Rectal smooth muscle tissue (tissue), 1 donor: ENCODE results near the gene ADGRA1.
"Not testable (repeated sequence)": the region's sequence is repeated elsewhere in the genome, so short reads cannot be mapped to it uniquely, and the experiment has no call there.

ENCODE experiments used
- H3K27ac ChIP-seq: one replicate; pipeline ENCODE4 v1.7.0; 2013; ENCODE audit warnings: low read depth, low read length, inconsistent platforms
- H3K27me3 ChIP-seq: one replicate; pipeline ENCODE4 v1.7.0; 2013; ENCODE audit warnings: low read length; ENCODE audit not compliant: control insufficient read depth, insufficient read depth
- H3K36me3 ChIP-seq: one replicate; pipeline ENCODE4 v1.7.0; 2013; ENCODE audit warnings: low read length; ENCODE audit not compliant: control insufficient read depth, insufficient read depth
- H3K4me1 ChIP-seq: one replicate; pipeline ENCODE4 v1.7.0; 2013; ENCODE audit warnings: low read length; ENCODE audit not compliant: control insufficient read depth, insufficient read depth
- H3K4me3 ChIP-seq: one replicate; pipeline ENCODE4 v1.7.0; 2013; ENCODE audit warnings: low read length
- H3K9ac ChIP-seq: one replicate; pipeline ENCODE4 v1.7.0; 2013; ENCODE audit warnings: low read length

ADGRA1 gene

GRCh38 chr10:133134411-133135115 lies 46.8 kb downstream of the ADGRA1 start:
- Histone ChIP-seq H3K4me1 (no peaks in the 10 kb centered on the region), H3K9ac (no peak overlapping the region), H3K27ac (no peak overlapping the region), H3K36me3 (no peaks in the 10 kb centered on the region), H3K4me3 (no peak overlapping the region), H3K27me3 (no peaks in the 10 kb centered on the region)

- no peaks in the 10 kb centered on the region for H3K27me3 ChIP-seq
- no peaks in the 10 kb centered on the region for H3K4me1 ChIP-seq
- no peak overlapping the region for H3K4me3 ChIP-seq
- H3K36me3 ChIP-seq, result no peaks in the 10 kb centered on the region
- H3K27ac ChIP-seq, result no peak overlapping the region
- H3K9ac ChIP-seq, result no peak overlapping the region
These were observed 47.4 kb downstream of the ADGRA1 start for GRCh38 chr10:133135116-133135465.

- H3K36me3 ChIP-seq, H3K4me3 ChIP-seq, H3K9ac ChIP-seq, H3K4me1 ChIP-seq, H3K27me3 ChIP-seq, H3K27ac ChIP-seq: not testable (repeated sequence)
These were observed 49.9 kb downstream of the ADGRA1 start for GRCh38 chr10:133137486-133138145.

- H3K4me3 ChIP-seq, result no peak overlapping the region
- H3K36me3 ChIP-seq, result no peaks in the 10 kb centered on the region
- H3K27me3 ChIP-seq, result peaks cover 10% of the 10 kb centered on the region
- no peak overlapping the region for H3K27ac ChIP-seq
- no peaks in the 10 kb centered on the region for H3K4me1 ChIP-seq
- no peak overlapping the region for H3K9ac ChIP-seq
These were observed 51.9 kb downstream of the ADGRA1 start for GRCh38 chr10:133139551-133140065.

- H3K36me3 ChIP-seq, result no peaks in the 10 kb centered on the region
- H3K9ac ChIP-seq, result no peak overlapping the region
- H3K4me1 ChIP-seq, result no peaks in the 10 kb centered on the region
- H3K27me3 ChIP-seq, result peaks cover 16% of the 10 kb centered on the region
- H3K4me3 ChIP-seq, result no peak overlapping the region
- H3K27ac ChIP-seq, result no peak overlapping the region
These were observed 52.9 kb downstream of the ADGRA1 start for GRCh38 chr10:133140417-133141143.

- peaks cover 18% of the 10 kb centered on the region for H3K27me3 ChIP-seq
- no peaks in the 10 kb centered on the region for H3K36me3 ChIP-seq
- no peak overlapping the region for H3K9ac ChIP-seq
- H3K4me3 ChIP-seq, result no peak overlapping the region
- no peak overlapping the region for H3K27ac ChIP-seq
- H3K4me1 ChIP-seq, result no peaks in the 10 kb centered on the region
These were observed 53.6 kb downstream of the ADGRA1 start for GRCh38 chr10:133141144-133141957.

- Histone ChIP-seq H3K27ac (no peak overlapping the region), H3K4me1 (no peaks in the 10 kb centered on the region), H3K36me3 (no peaks in the 10 kb centered on the region), H3K27me3 (peaks cover 18% of the 10 kb centered on the region), H3K9ac (no peak overlapping the region), H3K4me3 (no peak overlapping the region)
These were observed 54.2 kb downstream of the ADGRA1 start for GRCh38 chr10:133141958-133142340.

GRCh38 chr10:133142523-133143199 lies 54.9 kb downstream of the ADGRA1 start:
- no peak overlapping the region for H3K4me3 ChIP-seq
- no peak overlapping the region for H3K9ac ChIP-seq
- H3K27me3 ChIP-seq, result peaks cover 18% of the 10 kb centered on the region
- no peaks in the 10 kb centered on the region for H3K4me1 ChIP-seq
- no peaks in the 10 kb centered on the region for H3K36me3 ChIP-seq
- H3K27ac ChIP-seq, result no peak overlapping the region

- Histone ChIP-seq H3K4me3 (no peak overlapping the region), H3K4me1 (no peaks in the 10 kb centered on the region), H3K36me3 (no peaks in the 10 kb centered on the region), H3K27ac (no peak overlapping the region), H3K27me3 (peaks cover 18% of the 10 kb centered on the region), H3K9ac (no peak overlapping the region)
These were observed 55.4 kb downstream of the ADGRA1 start for GRCh38 chr10:133143200-133143533.

- Histone ChIP-seq H3K27me3 (peaks cover 18% of the 10 kb centered on the region), H3K4me3 (no peak overlapping the region), H3K27ac (no peak overlapping the region), H3K4me1 (no peaks in the 10 kb centered on the region), H3K9ac (no peak overlapping the region), H3K36me3 (no peaks in the 10 kb centered on the region)
These were observed 55.8 kb downstream of the ADGRA1 start for GRCh38 chr10:133143546-133143945.

- Histone ChIP-seq H3K27me3 (peaks cover 18% of the 10 kb centered on the region), H3K4me1 (no peaks in the 10 kb centered on the region), H3K36me3 (no peaks in the 10 kb centered on the region), H3K4me3 (no peak overlapping the region), H3K27ac (no peak overlapping the region), H3K9ac (no peak overlapping the region)
These were observed 57.0 kb downstream of the ADGRA1 start for GRCh38 chr10:133144771-133145170.

- H3K4me3 ChIP-seq, result no peak overlapping the region
- H3K9ac ChIP-seq, result no peak overlapping the region
- H3K27me3 ChIP-seq, result peaks cover 3% of the 10 kb centered on the region
- no peaks in the 10 kb centered on the region for H3K4me1 ChIP-seq
- H3K36me3 ChIP-seq, result no peaks in the 10 kb centered on the region
- H3K27ac ChIP-seq, result no peak overlapping the region
These were observed 62.5 kb downstream of the ADGRA1 start for GRCh38 chr10:133150226-133150625.
